NCI-H446 (cell line): ENCODE results near the gene DCAF16.
"Not testable (repeated sequence)": the region's sequence is repeated elsewhere in the genome, so short reads cannot be mapped to it uniquely, and the experiment has no call there.

ENCODE experiments used
- DNase-seq, 2 experiments: peaks; one replicate each; lab custom pipeline; 2025; lab: John Stamatoyannopoulos, UW

The DCAF16 gene

DNA sequence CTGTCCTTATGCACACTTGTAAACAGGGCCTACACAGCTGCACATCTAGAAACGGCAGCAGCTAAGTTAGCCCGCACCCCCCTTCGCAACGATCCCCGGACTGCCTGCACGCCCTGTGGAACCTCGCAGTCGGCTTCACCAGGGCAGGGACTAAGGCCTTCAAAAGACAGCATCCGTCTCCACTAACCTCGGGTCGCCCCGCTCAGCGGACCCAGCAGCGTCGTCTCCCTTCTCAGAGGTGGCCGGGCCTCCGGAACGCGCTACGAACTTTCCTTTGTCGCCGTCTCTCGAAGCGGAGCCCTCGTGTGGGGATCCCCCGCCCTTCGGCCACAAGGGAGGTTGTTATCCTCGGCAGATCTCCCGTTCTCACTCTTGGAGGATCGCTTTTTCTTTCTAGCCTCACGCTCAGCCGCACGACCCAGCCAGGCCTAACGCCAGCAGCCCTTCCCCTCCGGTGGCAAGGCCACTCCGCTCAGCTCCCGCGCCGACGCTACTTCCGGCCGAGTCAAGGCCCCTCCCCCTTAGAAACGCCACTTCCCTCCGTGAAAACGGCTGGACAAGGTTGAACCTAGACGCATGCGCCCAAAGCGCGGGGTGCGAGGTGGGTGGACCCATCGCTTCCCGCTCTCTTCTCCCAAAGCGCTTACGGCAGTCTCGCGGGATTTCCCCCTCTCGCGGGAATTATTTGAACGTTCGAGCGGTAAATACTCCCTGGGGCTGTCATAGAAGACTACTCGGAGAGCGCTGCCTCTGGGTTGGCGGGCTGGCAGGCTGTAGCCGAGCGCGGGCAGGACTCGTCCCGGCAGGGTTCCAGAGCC, at the start of gene DCAF16, which contains the start of gene NCAPG:
Gene DCAF16 (minus strand): TSS at position 498 of the 818 bp plus-strand sequence. CDS start 6,616 bp downstream, outside the sequence.
Gene NCAPG (plus strand): TSS at position 720 of the 818 bp plus-strand sequence. CDS start 99 bp downstream, outside the sequence.
- peak; percentile 94 to 97 for DNase-seq

- DNase-seq = no peak
Observed at GRCh38 chr4:17859793-17860406, 49.3 kb upstream of the DCAF16 start.

DNA sequence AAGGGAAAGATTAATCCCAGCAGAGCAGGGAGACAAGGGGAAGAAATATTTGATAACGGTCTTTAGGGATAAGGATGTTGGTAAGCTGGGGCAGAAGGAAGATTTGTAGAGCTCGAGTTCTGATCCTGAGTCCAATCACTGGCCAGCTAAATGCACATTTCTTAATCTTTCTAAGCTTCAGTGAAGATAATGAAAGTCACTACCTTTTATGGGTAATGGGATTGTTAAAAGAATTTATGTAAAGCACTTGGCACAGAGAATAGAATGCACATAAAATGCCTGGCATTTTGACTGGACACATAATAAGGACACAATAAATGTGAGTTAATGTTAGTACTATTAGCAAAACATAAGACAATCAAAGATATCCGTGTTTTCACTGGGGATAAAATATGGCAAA, 43.5 kb upstream of the DCAF16 start:
- DNase-seq = no peak

DNA sequence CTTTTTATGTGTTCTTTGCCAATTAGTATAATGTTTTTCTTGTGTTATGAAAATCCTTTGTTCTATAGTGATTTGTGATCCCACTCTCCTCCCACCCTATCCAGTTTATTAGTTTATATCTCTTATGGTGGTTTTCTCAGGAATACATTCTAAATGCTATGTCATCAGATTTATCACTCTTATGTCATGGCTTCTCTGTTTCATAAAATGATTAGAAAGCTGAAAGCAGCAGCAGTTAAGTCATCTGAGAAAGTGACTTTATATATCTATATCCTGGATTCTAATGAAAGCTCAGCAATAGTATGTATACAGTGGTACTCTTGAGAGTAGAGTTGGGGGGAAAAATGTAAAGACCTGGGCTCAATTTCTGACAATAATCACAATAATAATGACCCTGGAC, 41.4 kb upstream of the DCAF16 start:
- DNase-seq = no peak

DNA sequence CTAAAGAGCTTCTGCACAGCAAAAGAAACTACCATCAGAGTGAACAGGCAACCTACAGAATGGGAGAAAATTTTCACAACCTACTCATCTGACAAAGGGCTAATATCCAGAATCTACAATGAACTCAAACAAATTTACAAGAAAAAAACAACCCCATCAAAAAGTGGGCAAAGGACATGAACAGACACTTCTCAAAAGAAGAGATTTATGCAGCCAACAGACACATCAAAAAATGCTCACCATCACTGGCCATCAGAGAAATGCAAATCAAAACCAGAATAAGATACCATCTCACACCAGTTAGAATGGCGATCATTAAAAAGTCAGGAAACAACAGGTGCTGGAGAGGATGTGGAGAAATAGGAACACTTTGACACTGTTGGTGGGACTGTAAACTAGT, 39.7 kb upstream of the DCAF16 start:
- not testable (repeated sequence) for DNase-seq

- DNase-seq = no peak
Observed at GRCh38 chr4:17846266-17846665, 35.7 kb upstream of the DCAF16 start.

DNA sequence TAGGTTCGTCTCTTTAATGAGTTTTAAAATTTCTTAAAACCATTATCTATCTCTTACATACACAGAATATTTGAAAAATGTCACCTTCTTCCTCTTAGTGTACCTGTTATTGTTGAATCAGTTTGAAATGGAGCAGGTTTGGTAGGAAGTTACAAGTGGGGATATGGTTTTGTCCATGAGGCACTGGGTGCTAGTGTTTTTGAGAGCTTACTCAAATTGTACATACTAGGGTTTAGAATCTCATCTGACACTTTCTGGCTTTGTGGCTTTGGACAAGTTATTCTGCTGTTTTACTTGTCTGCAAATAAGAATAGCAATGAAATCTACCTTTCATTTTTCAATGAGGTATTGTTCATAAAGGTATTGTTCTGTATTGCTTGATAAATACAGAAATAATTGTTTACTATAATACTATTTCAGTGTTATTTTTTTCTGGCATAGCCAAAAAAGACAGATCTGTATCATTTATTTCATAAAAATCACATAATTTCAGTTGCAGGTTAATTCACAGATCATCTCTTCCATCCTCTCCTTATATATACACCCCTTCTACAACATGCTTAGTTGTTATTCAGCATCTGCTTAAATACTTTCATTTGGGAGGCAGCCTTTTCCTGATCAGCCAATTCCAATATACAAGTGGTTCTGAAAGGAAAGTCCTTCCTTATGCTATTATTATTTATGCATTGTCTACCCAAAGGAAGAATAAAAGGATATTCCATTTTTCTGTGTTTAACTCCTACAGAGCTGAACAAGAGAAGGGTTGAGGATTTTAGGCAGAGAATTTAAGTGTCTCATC, 13.5 kb upstream of the DCAF16 start:
- DNase-seq = no peak

DNA sequence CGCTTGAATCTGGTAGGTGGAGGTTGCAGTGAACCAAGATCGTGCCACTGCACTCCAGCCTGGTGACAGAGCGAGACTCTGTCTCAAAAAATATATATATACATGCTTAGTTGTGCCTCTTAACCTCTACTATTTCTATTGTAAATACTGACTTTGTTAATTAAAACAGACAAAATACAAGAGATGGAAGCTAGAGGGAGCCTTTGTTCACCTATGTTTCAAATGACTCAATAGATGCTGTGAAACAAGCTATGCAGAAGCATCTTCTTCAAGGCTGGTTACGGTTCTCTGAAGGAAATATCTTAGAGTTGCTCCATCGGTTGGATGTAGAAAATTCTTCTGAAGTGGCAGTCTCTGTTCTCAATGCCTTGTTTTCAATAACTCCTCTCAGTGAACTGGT, 6.5 kb upstream of the DCAF16 start:
- DNase-seq = peak in 1 of 2 experiments; percentile 40

DNA sequence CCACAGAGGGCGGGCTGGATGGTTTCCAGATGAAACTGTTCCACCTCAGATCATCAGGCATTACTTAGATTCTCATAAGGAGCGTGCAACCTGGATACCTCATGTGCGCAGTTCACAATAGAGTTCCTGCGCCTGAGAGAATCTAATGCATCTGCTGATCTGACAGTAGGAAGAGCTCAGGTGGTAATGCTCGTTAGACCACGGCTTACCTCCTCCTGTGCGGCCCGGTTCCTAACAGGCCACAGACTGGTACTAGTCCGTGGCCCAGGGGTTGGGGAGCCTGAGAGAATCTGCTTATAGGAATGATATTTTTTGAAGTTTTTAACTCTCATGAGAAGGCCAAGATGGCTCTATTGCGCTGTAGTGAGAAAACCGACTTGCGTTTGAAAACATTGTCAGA, 5.6 kb upstream of the DCAF16 start:
- no peak for DNase-seq

DNA sequence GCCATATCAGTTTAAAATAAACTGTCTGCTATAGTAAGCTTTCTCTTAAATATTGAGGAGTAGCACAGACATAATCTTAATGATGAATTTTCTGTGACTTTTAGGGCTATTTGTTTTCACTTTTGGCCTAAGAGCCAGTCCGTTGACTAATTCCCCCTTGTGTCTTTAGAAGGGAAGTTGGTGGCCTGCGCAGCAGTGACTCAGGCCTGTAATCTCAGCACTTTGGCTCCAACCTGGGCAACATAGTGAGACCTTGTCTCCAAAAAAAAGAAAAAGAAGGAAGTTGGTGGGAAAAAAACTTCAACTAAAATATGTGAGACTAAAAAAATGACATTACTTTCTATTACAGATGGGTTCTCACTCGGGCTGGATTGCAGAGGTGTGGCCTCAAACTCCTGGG, 3.6 kb upstream of the DCAF16 start:
- no peak for DNase-seq

DNA sequence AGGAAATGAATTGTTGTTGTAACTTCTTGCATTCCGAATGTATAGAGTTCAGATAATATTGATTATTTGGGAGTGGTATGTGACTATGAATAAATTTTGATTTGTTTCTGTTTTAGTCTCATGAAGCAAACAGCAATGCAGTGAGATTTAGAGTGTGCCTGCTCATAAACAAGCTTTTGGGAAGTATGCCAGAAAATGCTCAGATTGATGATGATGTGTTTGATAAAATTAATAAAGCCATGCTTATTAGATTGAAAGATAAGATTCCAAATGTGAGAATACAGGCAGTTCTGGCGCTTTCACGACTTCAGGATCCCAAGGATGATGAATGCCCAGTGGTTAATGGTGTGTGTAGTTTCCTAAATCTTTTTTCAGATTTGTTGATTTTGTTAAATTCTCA, 2.2 kb upstream of the DCAF16 start:
- DNase-seq = no peak

DNA sequence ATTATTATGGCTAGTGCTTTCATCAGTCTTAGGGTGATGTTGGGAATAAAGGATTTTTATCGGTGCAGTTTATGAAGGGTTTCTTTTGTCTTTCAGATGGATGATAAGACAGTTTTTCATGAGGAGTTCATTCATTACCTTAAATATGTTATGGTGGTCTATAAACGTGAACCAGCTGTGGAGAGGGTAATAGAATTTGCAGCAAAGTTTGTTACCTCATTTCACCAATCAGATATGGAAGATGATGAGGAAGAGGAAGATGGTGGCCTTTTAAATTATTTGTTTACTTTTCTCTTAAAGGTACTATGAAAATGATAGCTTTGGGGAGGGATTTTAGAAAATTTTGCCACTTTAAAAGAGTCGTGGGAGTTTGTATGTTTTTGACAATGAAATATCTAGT, 1.6 kb upstream of the DCAF16 start:
- no peak for DNase-seq

DNA sequence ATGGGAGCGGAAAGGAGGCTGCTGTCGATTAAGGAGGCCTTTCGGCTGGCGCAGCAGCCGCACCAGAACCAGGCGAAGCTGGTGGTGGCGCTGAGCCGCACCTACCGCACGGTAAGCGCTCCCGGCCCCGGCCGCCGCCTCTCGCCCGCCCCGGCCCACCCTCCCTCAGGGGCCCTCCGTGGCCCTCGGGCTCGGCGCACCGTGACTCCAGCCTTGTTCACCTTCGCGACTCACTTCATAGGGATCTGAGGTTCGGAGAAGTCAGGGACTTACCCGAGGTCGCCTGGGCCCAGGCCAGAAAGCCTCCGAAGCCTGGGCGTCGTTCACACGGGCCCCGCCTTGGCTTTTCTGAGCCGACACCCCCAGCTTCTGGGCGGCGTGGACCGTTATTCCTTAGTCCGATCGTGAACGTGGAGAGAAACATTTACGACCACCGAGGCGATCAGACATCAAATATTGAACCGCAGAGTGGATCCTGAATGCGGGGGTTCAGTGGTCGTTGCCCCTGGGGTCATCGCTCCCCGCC, 584 bp upstream of the DCAF16 start:
- DNase-seq = peak in 1 of 2 experiments; percentile 28

DNA sequence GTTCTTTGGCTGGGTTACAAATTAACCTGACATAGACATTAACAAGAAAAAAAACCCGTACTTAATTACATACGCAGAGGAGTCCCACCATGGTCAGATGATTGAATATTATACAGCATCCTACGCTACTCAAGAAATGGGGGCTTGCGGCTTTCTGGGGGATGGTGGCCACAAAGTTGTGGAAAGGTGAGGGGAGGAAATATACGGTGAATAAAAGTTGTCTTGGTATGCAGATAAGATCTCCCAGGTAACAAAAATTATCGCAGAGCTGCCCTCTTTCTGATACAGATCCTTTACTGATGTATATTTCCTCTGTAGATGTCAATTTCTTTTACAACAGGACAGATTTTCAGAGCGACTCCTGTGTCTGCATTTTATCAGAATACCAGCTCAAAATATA, 890 bp downstream of the DCAF16 start:
- no peak for DNase-seq

DNA sequence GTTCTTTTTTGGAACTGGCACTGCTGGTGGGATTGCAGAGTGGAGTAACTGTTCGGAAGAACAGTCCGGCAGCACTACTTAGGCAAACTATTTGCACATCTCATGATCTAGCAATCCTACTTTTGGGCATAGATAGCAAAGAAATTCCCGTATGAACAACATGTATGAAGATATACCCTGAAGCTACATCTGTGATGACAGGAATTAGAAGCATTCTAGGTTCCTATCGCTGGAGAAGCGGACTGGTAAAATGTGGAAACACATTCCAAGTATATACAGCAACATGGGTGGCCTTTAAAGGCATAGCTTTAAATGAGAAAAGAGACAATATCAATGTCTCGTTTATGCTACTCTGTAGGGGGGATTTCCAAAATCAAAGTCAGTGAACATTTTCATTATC, 3.1 kb downstream of the DCAF16 start:
- no peak for DNase-seq

- no peak for DNase-seq
Observed at GRCh38 chr4:17805580-17806155, 4.9 kb downstream of the DCAF16 start.

GRCh38 chr4:17797808-17798207, 12.7 kb downstream of the DCAF16 start:
- no peak for DNase-seq

- no peak for DNase-seq
Observed at GRCh38 chr4:17794730-17795129, 15.8 kb downstream of the DCAF16 start.

- DNase-seq = no peak
Observed at GRCh38 chr4:17788956-17789355, 21.6 kb downstream of the DCAF16 start.

- no peak for DNase-seq
Observed at GRCh38 chr4:17787315-17787714, 23.2 kb downstream of the DCAF16 start.

DNA sequence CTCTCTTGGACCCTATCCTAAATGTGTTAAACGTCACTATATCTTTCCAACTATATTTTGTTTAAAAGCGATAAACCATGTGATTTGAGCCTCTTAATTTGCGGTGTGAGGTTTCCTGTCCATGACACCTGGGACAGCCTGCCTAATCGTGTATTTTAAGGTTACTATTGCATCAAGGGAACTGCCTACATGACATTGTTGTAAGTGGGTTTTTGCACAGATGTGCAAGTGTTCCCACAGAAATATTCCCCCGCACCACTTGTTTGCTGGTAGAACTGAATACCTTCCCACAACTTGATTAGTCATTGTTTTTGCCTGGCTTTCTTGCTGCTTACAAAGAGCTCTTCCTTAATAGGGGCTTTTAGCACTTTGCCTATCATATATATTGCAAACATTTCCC, 24.0 kb downstream of the DCAF16 start:
- no peak for DNase-seq

- DNase-seq = peak in 1 of 2 experiments; percentile 2
Observed at GRCh38 chr4:17785858-17786257, 24.7 kb downstream of the DCAF16 start.
